GM12892 (cell line): ENCODE measurements around the gene RPAP3.

Source experiments
- POLR2A ChIP-seq: IDR thresholded peaks from 2 replicates; pipeline ENCODE4 v1.6.1; 2011; ENCODE audit warnings: low read depth, low read length, control low read depth
- POLR2AphosphoS5 ChIP-seq: IDR thresholded peaks from 2 replicates; pipeline ENCODE4 v1.6.1; 2011; ENCODE audit warnings: low read depth, low read length, control low read depth
- TAF1 ChIP-seq: IDR thresholded peaks from 2 replicates; pipeline ENCODE4 v1.6.1; 2011; ENCODE audit warnings: low read depth, mild to moderate bottlenecking, control low read depth, low read length, borderline replicate concordance

- TF ChIP-seq POLR2A (no peak), POLR2AphosphoS5 (no peak), TAF1 (no peak)
Measured at GRCh38 chr12:47750916-47751470, 45.2 kb upstream of the RPAP3 start.
